ENCODE data around the gene SLC44A1.

The SLC44A1 gene

GRCh38 chr9:105320568-105320967 is 76.1 kb downstream of the SLC44A1 start:
- Histone ChIP-seq H3K9me3 (ENCODE audit: severe bottlenecking) (no peaks in the 10 kb centered on the region), H3K36me3 (peaks cover 64% of the 10 kb centered on the region), H3K4me3 (ENCODE audit: low read depth, low read length) (no peak overlapping the region), H3K27ac (no peak overlapping the region), H3K27me3 (ENCODE audit: insufficient read depth, low read depth, severe bottlenecking) (no peaks in the 10 kb centered on the region)
- TF ChIP-seq, protein P1, sequence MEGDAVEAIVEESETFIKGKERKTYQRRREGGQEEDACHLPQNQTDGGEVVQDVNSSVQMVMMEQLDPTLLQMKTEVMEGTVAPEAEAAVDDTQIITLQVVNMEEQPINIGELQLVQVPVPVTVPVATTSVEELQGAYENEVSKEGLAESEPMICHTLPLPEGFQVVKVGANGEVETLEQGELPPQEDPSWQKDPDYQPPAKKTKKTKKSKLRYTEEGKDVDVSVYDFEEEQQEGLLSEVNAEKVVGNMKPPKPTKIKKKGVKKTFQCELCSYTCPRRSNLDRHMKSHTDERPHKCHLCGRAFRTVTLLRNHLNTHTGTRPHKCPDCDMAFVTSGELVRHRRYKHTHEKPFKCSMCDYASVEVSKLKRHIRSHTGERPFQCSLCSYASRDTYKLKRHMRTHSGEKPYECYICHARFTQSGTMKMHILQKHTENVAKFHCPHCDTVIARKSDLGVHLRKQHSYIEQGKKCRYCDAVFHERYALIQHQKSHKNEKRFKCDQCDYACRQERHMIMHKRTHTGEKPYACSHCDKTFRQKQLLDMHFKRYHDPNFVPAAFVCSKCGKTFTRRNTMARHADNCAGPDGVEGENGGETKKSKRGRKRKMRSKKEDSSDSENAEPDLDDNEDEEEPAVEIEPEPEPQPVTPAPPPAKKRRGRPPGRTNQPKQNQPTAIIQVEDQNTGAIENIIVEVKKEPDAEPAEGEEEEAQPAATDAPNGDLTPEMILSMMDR (IDR thresholded peaks at IDR 0.05; ENCODE audit: low read depth, low read length): no peak
- no peak for DNase-seq

DNA sequence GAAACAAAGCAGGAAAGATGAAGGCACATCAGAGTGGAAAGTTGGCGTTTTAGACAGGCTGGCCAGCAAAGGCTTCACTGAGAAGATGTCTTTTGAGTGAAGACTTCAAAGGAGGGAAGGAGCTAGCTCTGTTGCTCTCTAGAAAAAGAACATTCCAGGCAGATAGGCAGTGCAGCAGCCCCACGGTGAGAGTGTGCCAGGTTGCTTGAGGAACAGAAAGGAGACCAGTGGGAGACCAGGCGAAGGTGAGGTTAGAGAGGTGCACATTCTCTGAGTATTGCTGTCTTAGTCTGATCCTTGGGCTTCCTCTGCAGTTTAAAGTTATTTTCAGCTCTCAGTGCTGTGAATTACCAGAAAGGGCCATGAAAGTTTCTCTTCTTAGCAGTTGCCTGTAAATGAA is 83.8 kb downstream of the SLC44A1 start:
- TF ChIP-seq, protein P1 (IDR thresholded peaks at IDR 0.05; ENCODE audit: low read depth, low read length): no peak
- Histone ChIP-seq H3K27me3 (ENCODE audit: insufficient read depth, low read depth, severe bottlenecking) (no peaks in the 10 kb centered on the region), H3K36me3 (peaks cover 50% of the 10 kb centered on the region)

GRCh38 chr9:105328872-105329718 is 84.6 kb downstream of the SLC44A1 start:
- peaks cover 45% of the 10 kb centered on the region for H3K36me3 ChIP-seq
- no peaks in the 10 kb centered on the region for H3K9me3 ChIP-seq (ENCODE audit: severe bottlenecking)
- H3K4me3 ChIP-seq (ENCODE audit: low read depth, low read length): no peak overlapping the region
- TF ChIP-seq, protein P1 (IDR thresholded peaks at IDR 0.05; ENCODE audit: low read depth, low read length): no peak
- H3K27me3 ChIP-seq (ENCODE audit: insufficient read depth, low read depth, severe bottlenecking): no peaks in the 10 kb centered on the region
- DNase-seq: no peak
- H3K27ac ChIP-seq: no peak overlapping the region

More for the DNA sequence above, 83.8 kb downstream of the SLC44A1 start:
- DNase-seq: no peak
- H3K9me3 ChIP-seq (ENCODE audit: severe bottlenecking): no peaks in the 10 kb centered on the region
- no peak overlapping the region for H3K27ac ChIP-seq
- H3K4me3 ChIP-seq (ENCODE audit: low read depth, low read length): no peak overlapping the region

GRCh38 chr9:105329719-105330062 is 85.2 kb downstream of the SLC44A1 start:
- H3K36me3 ChIP-seq: peaks cover 41% of the 10 kb centered on the region
- DNase-seq: no peak
- TF ChIP-seq, protein P1 (IDR thresholded peaks at IDR 0.05; ENCODE audit: low read depth, low read length): no peak
- H3K9me3 ChIP-seq (ENCODE audit: severe bottlenecking): no peaks in the 10 kb centered on the region
- no peak overlapping the region for H3K27ac ChIP-seq
- H3K27me3 ChIP-seq (ENCODE audit: insufficient read depth, low read depth, severe bottlenecking): no peaks in the 10 kb centered on the region
- no peak overlapping the region for H3K4me3 ChIP-seq (ENCODE audit: low read depth, low read length)

DNA sequence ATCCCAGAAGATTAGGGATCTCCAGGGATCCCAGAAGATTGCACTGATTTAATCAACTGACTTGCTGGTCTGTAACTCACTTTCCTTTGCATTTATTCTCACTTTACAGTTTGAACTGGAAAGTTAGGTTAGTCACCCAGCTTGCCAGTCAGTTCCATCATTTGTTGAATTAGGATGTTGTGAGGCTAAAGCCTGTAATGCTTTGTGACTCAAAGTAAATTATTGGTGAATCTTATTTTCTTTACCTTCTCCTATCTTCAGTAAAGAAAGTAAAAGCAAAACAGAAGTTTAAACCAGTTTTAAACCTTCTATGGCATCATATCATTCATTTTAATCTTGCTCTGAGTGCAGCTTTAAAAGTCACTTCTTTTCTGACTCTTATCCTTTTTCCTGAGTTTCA is 85.8 kb downstream of the SLC44A1 start:
- H3K27ac ChIP-seq: no peak overlapping the region; the same call in 1 of the 2 replicates
- DNase-seq: peak; percentile 35
- H3K27me3 ChIP-seq (ENCODE audit: insufficient read depth, low read depth, severe bottlenecking): no peaks in the 10 kb centered on the region
- peaks cover 37% of the 10 kb centered on the region for H3K36me3 ChIP-seq
- TF ChIP-seq, protein P1 (IDR thresholded peaks at IDR 0.05; ENCODE audit: low read depth, low read length): no peak
- H3K9me3 ChIP-seq (ENCODE audit: severe bottlenecking): no peaks in the 10 kb centered on the region
- H3K4me3 ChIP-seq (ENCODE audit: low read depth, low read length): no peak overlapping the region
